GM12872 (cell line): ENCODE results near the gene USF1.

Source experiments
- CTCF ChIP-seq: IDR thresholded peaks from 3 replicates; pipeline ENCODE4 v1.5.1; 2011; ENCODE audit warnings: low read depth, mild to moderate bottlenecking, low read length, moderate library complexity; ENCODE audit not compliant: insufficient read depth

Gene USF1

GRCh38 chr1:161082996-161083747 is 37.4 kb upstream of the USF1 start:
- no peak for TF ChIP-seq CTCF

- TF ChIP-seq CTCF = no peak
Observed at GRCh38 chr1:161082483-161082882, 36.7 kb upstream of the USF1 start.

- TF ChIP-seq CTCF = no peak
Observed at GRCh38 chr1:161081519-161081918, 35.7 kb upstream of the USF1 start.

- no peak for TF ChIP-seq CTCF
Observed at GRCh38 chr1:161080441-161081405, 34.9 kb upstream of the USF1 start.

GRCh38 chr1:161079436-161080110 is 33.8 kb upstream of the USF1 start:
- 0 out of 3 replicates have a peak, but pooled peaks have one; percentile 11 for TF ChIP-seq CTCF

GRCh38 chr1:161077426-161077825 is 31.6 kb upstream of the USF1 start:
- no peak for TF ChIP-seq CTCF

GRCh38 chr1:161076410-161076809 is 30.6 kb upstream of the USF1 start:
- no peak for TF ChIP-seq CTCF
